H9 (cell line): ENCODE measurements around the gene IFT122. TPM values are rescaled to one million over a fixed set of nuclear protein-coding genes. Genes with fewer than 3 reads are reported as not detected.

Source experiments
- DNase-seq: peaks from one replicate; pipeline ENCODE4 v3.0.0-alpha.2; 2017
- H2AFZ ChIP-seq: one replicate; pipeline ENCODE4 v1.6.1; 2013; ENCODE audit warnings: mild to moderate bottlenecking, low read length, control low read depth, moderate library complexity
- H2AK5ac ChIP-seq: 2 replicates; pipeline ENCODE4 v1.6.1; 2013; ENCODE audit warnings: low read length, control low read depth, mixed read lengths; ENCODE audit not compliant: insufficient read length
- H2BK120ac ChIP-seq: one replicate; pipeline ENCODE4 v1.6.1; 2013; ENCODE audit warnings: low read depth, mild to moderate bottlenecking, low read length, control low read depth, inconsistent platforms; ENCODE audit not compliant: poor library complexity, severe bottlenecking
- H2BK12ac ChIP-seq: 2 replicates; pipeline ENCODE4 v1.6.1; 2013; ENCODE audit warnings: low read length, control low read depth, mixed read lengths, low read depth; ENCODE audit not compliant: insufficient read length
- H2BK15ac ChIP-seq: 2 replicates; pipeline ENCODE4 v1.6.1; 2013; ENCODE audit warnings: low read depth, low read length, control low read depth
- H2BK20ac ChIP-seq: one replicate; pipeline ENCODE4 v1.6.1; 2013; ENCODE audit warnings: low read depth, mild to moderate bottlenecking, low read length, control low read depth, inconsistent platforms; ENCODE audit not compliant: poor library complexity, severe bottlenecking
- H2BK5ac ChIP-seq: 2 replicates; pipeline ENCODE4 v1.6.1; 2013; ENCODE audit warnings: low read length, control low read depth, mixed read lengths; ENCODE audit not compliant: insufficient read length
- H3K14ac ChIP-seq: 2 replicates; pipeline ENCODE4 v1.6.1; 2013; ENCODE audit warnings: low read length, control low read depth; ENCODE audit not compliant: insufficient read depth
- H3K18ac ChIP-seq: 2 replicates; pipeline ENCODE4 v1.6.1; 2013; ENCODE audit warnings: low read depth, mild to moderate bottlenecking, mixed read lengths, low read length, control low read depth; ENCODE audit not compliant: insufficient read length
- H3K23ac ChIP-seq: 2 replicates; pipeline ENCODE4 v1.6.1; 2013; ENCODE audit warnings: low read length, control low read depth, mixed read lengths, low read depth; ENCODE audit not compliant: insufficient read length
- H3K23me2 ChIP-seq: 2 replicates; pipeline ENCODE4 v1.6.1; 2013; ENCODE audit warnings: low read depth, mild to moderate bottlenecking, mixed read lengths, low read length, control low read depth; ENCODE audit not compliant: insufficient read length, poor library complexity, severe bottlenecking
- H3K27ac ChIP-seq: 2 replicates; pipeline ENCODE4 v1.5.1; 2013; ENCODE audit warnings: low read length, control low read depth, mixed read lengths, low read depth; ENCODE audit not compliant: insufficient read length
- H3K27me3 ChIP-seq: 2 replicates; pipeline ENCODE4 v1.6.1; 2013; ENCODE audit warnings: low read length, control low read depth, inconsistent platforms; ENCODE audit not compliant: insufficient read depth
- H3K4ac ChIP-seq: 2 replicates; pipeline ENCODE4 v1.6.1; 2013; ENCODE audit warnings: low read depth, mild to moderate bottlenecking, control low read depth, inconsistent platforms, low read length, moderate library complexity
- H3K4me1 ChIP-seq: 2 replicates; pipeline ENCODE4 v1.6.1; 2013; ENCODE audit warnings: low read length, control low read depth, inconsistent platforms; ENCODE audit not compliant: insufficient read depth
- H3K4me2 ChIP-seq: 2 replicates; pipeline ENCODE4 v1.6.1; 2013; ENCODE audit warnings: low read length, control low read depth, mixed read lengths; ENCODE audit not compliant: insufficient read length, insufficient read depth
- H3K56ac ChIP-seq: 2 replicates; pipeline ENCODE4 v1.6.1; 2013; ENCODE audit warnings: low read depth, mild to moderate bottlenecking, mixed read lengths, low read length, control low read depth; ENCODE audit not compliant: insufficient read length
- H3K79me1 ChIP-seq: 2 replicates; pipeline ENCODE4 v1.6.1; 2013; ENCODE audit warnings: low read depth, mild to moderate bottlenecking, moderate library complexity, low read length, control low read depth, inconsistent platforms; ENCODE audit not compliant: insufficient read depth, poor library complexity, severe bottlenecking
- H3K79me2 ChIP-seq: 2 replicates; pipeline ENCODE4 v1.6.1; 2013; ENCODE audit warnings: low read length, control low read depth, inconsistent platforms; ENCODE audit not compliant: insufficient read depth
- H3K9ac ChIP-seq: 2 replicates; pipeline ENCODE4 v1.6.1; 2013; ENCODE audit warnings: low read length, control low read depth, mixed read lengths; ENCODE audit not compliant: insufficient read length; ENCODE audit errors: extremely low read depth
- H3K9me3 ChIP-seq: one replicate; pipeline ENCODE4 v1.6.1; 2013; ENCODE audit warnings: low read depth, low read length, inconsistent platforms; ENCODE audit not compliant: control insufficient read depth
- H3T11ph ChIP-seq: one replicate; pipeline ENCODE4 v1.6.1; 2013; ENCODE audit warnings: mild to moderate bottlenecking, low read length, control low read depth, inconsistent platforms
- H4K20me1 ChIP-seq: one replicate; pipeline ENCODE4 v1.6.1; 2013; ENCODE audit not compliant: control insufficient read depth, insufficient read length, insufficient read depth
- H4K5ac ChIP-seq: 2 replicates; pipeline ENCODE4 v1.6.1; 2013; ENCODE audit warnings: low read depth, mild to moderate bottlenecking, mixed read lengths, low read length, control low read depth; ENCODE audit not compliant: insufficient read length
- H4K8ac ChIP-seq: replicated peaks from 2 replicates; pipeline ENCODE4 v1.6.1; 2013; ENCODE audit warnings: low read length, control low read depth, mixed read lengths, low read depth; ENCODE audit not compliant: insufficient read length
- H4K91ac ChIP-seq: 2 replicates; pipeline ENCODE4 v1.6.1; 2013; ENCODE audit warnings: low read depth, mild to moderate bottlenecking, moderate library complexity, mixed read lengths, low read length, control low read depth; ENCODE audit not compliant: insufficient read length
- H3K27ac Mint-ChIP-seq, 3 experiments: 2 replicates in 2 of 3; 3 replicates in 1 of 3; pipeline ENCODE4 v1.8.0; 2020 to 2021; ENCODE audit warnings: mixed read lengths in 3 of 3, mild to moderate bottlenecking in 1 of 3, moderate library complexity in 1 of 3
- H3K27me3 Mint-ChIP-seq: 2 replicates; pipeline ENCODE4 v1.8.0; 2021; ENCODE audit warnings: low read depth, mild to moderate bottlenecking, moderate library complexity, mixed read lengths
- H3K36me3 Mint-ChIP-seq, 3 experiments: 2 replicates in 2 of 3; 3 replicates in 1 of 3; pipeline ENCODE4 v1.8.0; 2020 to 2021; ENCODE audit warnings: low read depth in 3 of 3, mixed read lengths in 3 of 3; ENCODE audit not compliant: insufficient read depth in 1 of 3
- H3K4me1 Mint-ChIP-seq, 2 experiments: 2 replicates each; pipeline ENCODE4 v1.8.0; 2020; ENCODE audit warnings: mixed read lengths in 2 of 2
- H3K4me3 Mint-ChIP-seq, 2 experiments: 2 replicates in 1 of 2; 3 replicates in 1 of 2; pipeline ENCODE4 v1.8.0; 2020 to 2021; ENCODE audit warnings: mild to moderate bottlenecking in 2 of 2, mixed read lengths in 2 of 2, moderate library complexity in 1 of 2
- H3K9me3 Mint-ChIP-seq, 2 experiments: 2 replicates in 1 of 2; 3 replicates in 1 of 2; pipeline ENCODE4 v1.8.0; 2020; ENCODE audit warnings: mild to moderate bottlenecking in 2 of 2, mixed read lengths in 2 of 2, moderate library complexity in 1 of 2
- WGBS: extraction: QIAGEN DNeasy Blood & Tissue Kit; methylation state at CpG from one replicate; pipeline ENCODE4 v1.1.7; 2013; ENCODE audit warnings: missing lambda C conversion rate, low lambda C conversion rate, mixed read lengths; ENCODE audit not compliant: insufficient read length; ENCODE audit errors: extremely low coverage; 5-methylcytosine and 5-hydroxymethylcytosine counted together
- total RNA-seq: library from RNA; stranded (reverse); gene quantifications from 2 replicates; pipeline ENCODE4 v1.2.1, GENCODE V29; 2021
- TF ChIP-seq, protein P1 (sequence below): fragments of 200-600 bp; sonication (generic); conservative IDR thresholded peaks from 3 replicates; pipeline ENCODE4 v1.8.0; 2021; ENCODE audit warnings: antibody characterized with exemption, mild to moderate bottlenecking

IFT122 gene
- total RNA-seq, 1 experiment from 2014 or later, result 19.3 TPM

GRCh38 chr3:129569856-129570255 lies 129.8 kb downstream of the IFT122 start:
- no peak overlapping the region for H2BK20ac ChIP-seq
- no peaks in the 10 kb centered on the region for H3K27me3 ChIP-seq
- H4K5ac ChIP-seq, result no peak overlapping the region
- no peak overlapping the region for H2BK12ac ChIP-seq
- no CpG with 5 or more reads among the region's 7 CpGs for WGBS
- H3K27me3 Mint-ChIP-seq, result no peaks in the 10 kb centered on the region
- peak overlapping the region in 1 of 3 experiments; percentile 40; a peak in 2 of 7 replicates for H3K27ac Mint-ChIP-seq
- H3K18ac ChIP-seq, result no peak overlapping the region
- H3K27ac ChIP-seq, result no peak overlapping the region
- no peak overlapping the region for H3K56ac ChIP-seq
- no peaks in the 10 kb centered on the region for H3K9me3 Mint-ChIP-seq
- H3K4me3 Mint-ChIP-seq, result no peak overlapping the region
- no peak overlapping the region for H2BK15ac ChIP-seq
- DNase-seq, result no peak
- no peak overlapping the region for H3K23ac ChIP-seq
- H3K9ac ChIP-seq, result no peak overlapping the region
- H3K4me1 Mint-ChIP-seq, result peaks cover 7 to 10% of the 10 kb centered on the region in 2 experiments
- no peak overlapping the region for H4K91ac ChIP-seq
- H4K8ac ChIP-seq, result no peak overlapping the region
- no peaks in the 10 kb centered on the region for H3K79me2 ChIP-seq
- H3K36me3 Mint-ChIP-seq, result peaks cover 0 to 4% (median 2%) of the 10 kb centered on the region in 3 experiments; a peak in 2 of 7 replicates
- TF ChIP-seq, protein P1, sequence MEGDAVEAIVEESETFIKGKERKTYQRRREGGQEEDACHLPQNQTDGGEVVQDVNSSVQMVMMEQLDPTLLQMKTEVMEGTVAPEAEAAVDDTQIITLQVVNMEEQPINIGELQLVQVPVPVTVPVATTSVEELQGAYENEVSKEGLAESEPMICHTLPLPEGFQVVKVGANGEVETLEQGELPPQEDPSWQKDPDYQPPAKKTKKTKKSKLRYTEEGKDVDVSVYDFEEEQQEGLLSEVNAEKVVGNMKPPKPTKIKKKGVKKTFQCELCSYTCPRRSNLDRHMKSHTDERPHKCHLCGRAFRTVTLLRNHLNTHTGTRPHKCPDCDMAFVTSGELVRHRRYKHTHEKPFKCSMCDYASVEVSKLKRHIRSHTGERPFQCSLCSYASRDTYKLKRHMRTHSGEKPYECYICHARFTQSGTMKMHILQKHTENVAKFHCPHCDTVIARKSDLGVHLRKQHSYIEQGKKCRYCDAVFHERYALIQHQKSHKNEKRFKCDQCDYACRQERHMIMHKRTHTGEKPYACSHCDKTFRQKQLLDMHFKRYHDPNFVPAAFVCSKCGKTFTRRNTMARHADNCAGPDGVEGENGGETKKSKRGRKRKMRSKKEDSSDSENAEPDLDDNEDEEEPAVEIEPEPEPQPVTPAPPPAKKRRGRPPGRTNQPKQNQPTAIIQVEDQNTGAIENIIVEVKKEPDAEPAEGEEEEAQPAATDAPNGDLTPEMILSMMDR, result no peak
- H4K20me1 ChIP-seq, result no peaks in the 10 kb centered on the region
- no peaks in the 10 kb centered on the region for H3K9me3 ChIP-seq
- H3K4me2 ChIP-seq, result no peak overlapping the region
- no peak overlapping the region for H3T11ph ChIP-seq
- no peak overlapping the region for H2BK120ac ChIP-seq
- no peak overlapping the region for H2AK5ac ChIP-seq
- no peak overlapping the region for H3K4ac ChIP-seq
- no peak overlapping the region for H3K14ac ChIP-seq
- H3K4me1 ChIP-seq, result no peaks in the 10 kb centered on the region
- no peak overlapping the region for H2BK5ac ChIP-seq
- no peaks in the 10 kb centered on the region for H3K23me2 ChIP-seq
- H2AFZ ChIP-seq, result no peak overlapping the region
- no peaks in the 10 kb centered on the region for H3K79me1 ChIP-seq

Other genes starting within 250 kb of the IFT122 start
- 142 and 147 TPM in 2 replicates for gene COPG1, start 190.6 kb upstream of the IFT122 start, total RNA-seq
- 51.2 and 52.4 TPM in 2 replicates for gene HMCES, start 161.4 kb upstream of the IFT122 start, total RNA-seq
- gene EFCAB12, start 11.6 kb upstream of the IFT122 start, total RNA-seq, result 0.11 and 0.28 TPM in 2 replicates
- gene MBD4, start 276 bp upstream of the IFT122 start, total RNA-seq, result 40.1 and 41.0 TPM in 2 replicates
- not detected in 2 replicates for gene RHO, start 88.4 kb downstream of the IFT122 start, total RNA-seq
- gene H1-8, start 103.0 kb downstream of the IFT122 start, total RNA-seq, result not detected in 2 replicates
- 48.4 and 50.9 TPM in 2 replicates for gene PLXND1, start 166.5 kb downstream of the IFT122 start, total RNA-seq